DND-41 (cell line): ENCODE measurements around the gene C1orf52.

Experiments
- EZH2 ChIP-seq: IDR thresholded peaks from 3 replicates; pipeline ENCODE4 v1.6.1; 2012; ENCODE audit warnings: borderline replicate concordance, low read depth, mild to moderate bottlenecking, moderate library complexity, low read length, inconsistent platforms; ENCODE audit not compliant: severe bottlenecking
- TF ChIP-seq, protein P1 (sequence below): IDR thresholded peaks from 2 replicates; pipeline ENCODE4 v1.5.1; 2012; ENCODE audit warnings: borderline replicate concordance, low read length, moderate library complexity, mild to moderate bottlenecking; ENCODE audit not compliant: poor library complexity, severe bottlenecking; ENCODE audit errors: extremely low read depth

DNA sequence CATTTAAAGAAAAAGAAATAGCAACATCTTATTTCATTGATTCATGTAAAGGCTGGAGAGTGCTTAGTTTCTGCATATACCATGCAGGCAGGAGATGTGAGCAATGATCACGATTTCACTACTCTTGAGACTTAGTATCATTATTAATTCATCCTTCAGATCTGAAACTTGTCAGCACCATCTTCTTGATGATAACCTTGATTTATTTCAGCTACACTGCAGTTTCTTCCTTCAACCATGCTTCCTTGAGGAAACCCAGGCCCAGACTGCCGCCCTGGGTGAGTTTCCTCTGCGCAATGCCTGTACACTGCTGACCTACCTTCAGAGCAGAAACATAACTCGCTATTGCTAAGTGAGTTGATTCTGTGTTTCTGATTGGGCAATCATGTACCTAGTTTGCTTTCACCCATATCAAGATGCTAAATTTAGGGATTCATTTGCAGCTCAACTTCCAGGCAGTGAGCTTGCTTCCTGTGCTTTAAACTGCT lies 30.4 kb upstream of the C1orf52 start:
- TF ChIP-seq, protein P1, sequence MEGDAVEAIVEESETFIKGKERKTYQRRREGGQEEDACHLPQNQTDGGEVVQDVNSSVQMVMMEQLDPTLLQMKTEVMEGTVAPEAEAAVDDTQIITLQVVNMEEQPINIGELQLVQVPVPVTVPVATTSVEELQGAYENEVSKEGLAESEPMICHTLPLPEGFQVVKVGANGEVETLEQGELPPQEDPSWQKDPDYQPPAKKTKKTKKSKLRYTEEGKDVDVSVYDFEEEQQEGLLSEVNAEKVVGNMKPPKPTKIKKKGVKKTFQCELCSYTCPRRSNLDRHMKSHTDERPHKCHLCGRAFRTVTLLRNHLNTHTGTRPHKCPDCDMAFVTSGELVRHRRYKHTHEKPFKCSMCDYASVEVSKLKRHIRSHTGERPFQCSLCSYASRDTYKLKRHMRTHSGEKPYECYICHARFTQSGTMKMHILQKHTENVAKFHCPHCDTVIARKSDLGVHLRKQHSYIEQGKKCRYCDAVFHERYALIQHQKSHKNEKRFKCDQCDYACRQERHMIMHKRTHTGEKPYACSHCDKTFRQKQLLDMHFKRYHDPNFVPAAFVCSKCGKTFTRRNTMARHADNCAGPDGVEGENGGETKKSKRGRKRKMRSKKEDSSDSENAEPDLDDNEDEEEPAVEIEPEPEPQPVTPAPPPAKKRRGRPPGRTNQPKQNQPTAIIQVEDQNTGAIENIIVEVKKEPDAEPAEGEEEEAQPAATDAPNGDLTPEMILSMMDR, result no peak
- no peak for TF ChIP-seq EZH2
